PC-9 (cell line): Measurements from ENCODE around the gene TBC1D14. TPM values are rescaled to one million over a fixed set of nuclear protein-coding genes. Genes with fewer than 3 reads are reported as not detected.

Experiments used
- BruUV-seq: library from RNA; stranded (reverse); fragments of 400-500 nt; replicated peaks from 2 replicates; lab custom pipeline; 2021; lab: Mats Ljungman, UMichigan
- CTCF ChIA-PET: fragments of 300-600 bp; sonication (Branson Sonifier 250); formaldehyde crosslinking; loops from one replicate; lab custom pipeline; 2022; ENCODE audit warnings: antibody characterized with exemption; lab: Charles Lee
- POLR2A ChIA-PET: fragments of 300-600 bp; sonication (Branson Sonifier 250); formaldehyde crosslinking; loops from one replicate; lab custom pipeline; 2022; ENCODE audit warnings: antibody characterized with exemption; ENCODE audit not compliant: unreplicated experiment; lab: Charles Lee
- DNase-seq, 2 experiments: peaks; one replicate each; pipeline versions ENCODE4 v3.0.0 to v3.0.0-alpha.2; 2015 to 2022; ENCODE audit warnings: mixed read lengths in 1 of 2
- H2AFZ ChIP-seq: fragments of 200-600 bp; sonication (generic); 2 replicates; pipeline ENCODE4 v1.8.1; 2017; ENCODE audit warnings: antibody characterized with exemption
- H3F3A ChIP-seq: fragments of 200-600 bp; sonication (generic); 2 replicates; pipeline ENCODE4 v1.8.1; 2017; ENCODE audit warnings: antibody characterized with exemption, mild to moderate bottlenecking, low read depth; ENCODE audit not compliant: insufficient read depth
- H3K27ac ChIP-seq: fragments of 200-600 bp; sonication (generic); 2 replicates; pipeline ENCODE4 v1.6.1; 2016; ENCODE audit warnings: mixed run types
- H3K27me3 ChIP-seq: fragments of 200-600 bp; sonication (generic); 2 replicates; pipeline ENCODE4 v1.6.1; 2016; ENCODE audit warnings: low read depth, mixed run types; ENCODE audit not compliant: insufficient read depth
- H3K36me3 ChIP-seq: fragments of 200-600 bp; sonication (generic); 2 replicates; pipeline ENCODE4 v1.6.1; 2016; ENCODE audit warnings: low read depth, mixed run types
- H3K4me1 ChIP-seq: fragments of 200-600 bp; sonication (generic); replicated peaks from 2 replicates; pipeline ENCODE4 v1.6.1; 2016; ENCODE audit warnings: mixed run types; ENCODE audit not compliant: insufficient read depth
- H3K4me2 ChIP-seq: fragments of 200-600 bp; sonication (generic); 2 replicates; pipeline ENCODE4 v1.6.1; 2017; ENCODE audit warnings: mixed run types
- H3K4me3 ChIP-seq: fragments of 200-600 bp; sonication (generic); 2 replicates; pipeline ENCODE4 v1.6.1; 2016; ENCODE audit warnings: mixed run types
- H3K79me2 ChIP-seq: fragments of 200-600 bp; sonication (generic); 2 replicates; pipeline ENCODE4 v1.6.1; 2017; ENCODE audit warnings: low read depth, mixed run types
- H3K9me2 ChIP-seq: fragments of 200-600 bp; sonication (generic); 2 replicates; pipeline ENCODE4 v1.8.1; 2017; ENCODE audit warnings: mild to moderate bottlenecking; ENCODE audit not compliant: insufficient read depth
- H3K9me3 ChIP-seq: fragments of 200-600 bp; sonication (generic); 2 replicates; pipeline ENCODE4 v1.8.1; 2016; ENCODE audit warnings: low read depth; ENCODE audit not compliant: insufficient read depth
- H4K20me1 ChIP-seq: fragments of 200-600 bp; sonication (generic); 2 replicates; pipeline ENCODE4 v1.8.1; 2017; ENCODE audit not compliant: insufficient read depth
- EZH2 ChIP-seq: fragments of 200-600 bp; sonication (generic); IDR thresholded peaks from 2 replicates; pipeline ENCODE4 v1.8.0; 2017; ENCODE audit warnings: antibody characterized with exemption, low read depth
- intact Hi-C: fragments of 100-400 bp; cut with micrococcal nuclease; formaldehyde crosslinking; loops from one replicate; pipeline ENCODE4 v1.10.0; 2022; ENCODE audit not compliant: unreplicated experiment
- total RNA-seq: library from RNA; stranded (reverse); gene quantifications from 2 replicates; pipeline ENCODE4 v1.2.3, GENCODE V29; 2021
- TF ChIP-seq, protein P1 (sequence below): fragments of 200-600 bp; sonication (generic); conservative IDR thresholded peaks from 2 replicates; pipeline ENCODE4 v1.6.1; 2017; ENCODE audit warnings: mixed run types, antibody characterized with exemption, mild to moderate bottlenecking, moderate library complexity

The TBC1D14 gene
- total RNA-seq, 1 experiment from 2014 or later: 46.2 TPM

GRCh38 chr4:7016086-7016485 lies 106.5 kb downstream of the TBC1D14 start:
- CTCF ChIA-PET: interaction anchor here (0.5 kb wide), 1 partner anchor 21 kb away, joined by 4 read pairs; no protein-coding TSS in a partner anchor
- no peak overlapping the region for H3K27ac ChIP-seq
- no peak overlapping the region for H2AFZ ChIP-seq
- H3K36me3 ChIP-seq: no peaks in the 10 kb centered on the region
- H3K4me1 ChIP-seq: 0 out of 2 replicates have a peak, but pooled peaks cover 3% of the 10 kb centered on the region
- H3K27me3 ChIP-seq: no peaks in the 10 kb centered on the region
- no peak for TF ChIP-seq EZH2
- TF ChIP-seq, protein P1, sequence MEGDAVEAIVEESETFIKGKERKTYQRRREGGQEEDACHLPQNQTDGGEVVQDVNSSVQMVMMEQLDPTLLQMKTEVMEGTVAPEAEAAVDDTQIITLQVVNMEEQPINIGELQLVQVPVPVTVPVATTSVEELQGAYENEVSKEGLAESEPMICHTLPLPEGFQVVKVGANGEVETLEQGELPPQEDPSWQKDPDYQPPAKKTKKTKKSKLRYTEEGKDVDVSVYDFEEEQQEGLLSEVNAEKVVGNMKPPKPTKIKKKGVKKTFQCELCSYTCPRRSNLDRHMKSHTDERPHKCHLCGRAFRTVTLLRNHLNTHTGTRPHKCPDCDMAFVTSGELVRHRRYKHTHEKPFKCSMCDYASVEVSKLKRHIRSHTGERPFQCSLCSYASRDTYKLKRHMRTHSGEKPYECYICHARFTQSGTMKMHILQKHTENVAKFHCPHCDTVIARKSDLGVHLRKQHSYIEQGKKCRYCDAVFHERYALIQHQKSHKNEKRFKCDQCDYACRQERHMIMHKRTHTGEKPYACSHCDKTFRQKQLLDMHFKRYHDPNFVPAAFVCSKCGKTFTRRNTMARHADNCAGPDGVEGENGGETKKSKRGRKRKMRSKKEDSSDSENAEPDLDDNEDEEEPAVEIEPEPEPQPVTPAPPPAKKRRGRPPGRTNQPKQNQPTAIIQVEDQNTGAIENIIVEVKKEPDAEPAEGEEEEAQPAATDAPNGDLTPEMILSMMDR: no peak
- DNase-seq: no peak
- POLR2A ChIA-PET: no interaction called here
- H3F3A ChIP-seq: peaks cover under 1% of the 10 kb centered on the region; the same call in 1 of the 2 replicates
- no peaks in the 10 kb centered on the region for H3K9me3 ChIP-seq
- intact Hi-C loops: no loop called here
- no peaks in the 10 kb centered on the region for H3K9me2 ChIP-seq
- H3K4me2 ChIP-seq: no peak overlapping the region
- no peaks in the 10 kb centered on the region for H4K20me1 ChIP-seq
- H3K79me2 ChIP-seq: no peaks in the 10 kb centered on the region
- no TSS peak for BruUV-seq
- H3K4me3 ChIP-seq: no peak overlapping the region

GRCh38 chr4:7016512-7016911 lies 106.9 kb downstream of the TBC1D14 start:
- Histone ChIP-seq H3K4me2 (no peak overlapping the region), H3K36me3 (no peaks in the 10 kb centered on the region), H3K79me2 (no peaks in the 10 kb centered on the region), H4K20me1 (no peaks in the 10 kb centered on the region), H3F3A (peaks cover 5% of the 10 kb centered on the region), H3K27ac (no peak overlapping the region), H3K9me2 (no peaks in the 10 kb centered on the region), H3K9me3 (no peaks in the 10 kb centered on the region), H3K4me1 (peaks cover 7% of the 10 kb centered on the region), H3K4me3 (no peak overlapping the region), H3K27me3 (no peaks in the 10 kb centered on the region), H2AFZ (no peak overlapping the region)
- intact Hi-C loops: no loop called here
- CTCF ChIA-PET: interaction anchor here (0.5 kb wide), 1 partner anchor 20 kb away, joined by 4 read pairs; no protein-coding TSS in a partner anchor
- POLR2A ChIA-PET: no interaction called here
- TF ChIP-seq EZH2: no peak
- TF ChIP-seq, protein P1: no peak
- no TSS peak for BruUV-seq
- DNase-seq: no peak

GRCh38 chr4:7017446-7018048 lies 107.9 kb downstream of the TBC1D14 start:
- Histone ChIP-seq H3K4me3 (no peak overlapping the region), H3K9me2 (no peaks in the 10 kb centered on the region), H3K36me3 (no peaks in the 10 kb centered on the region), H3K9me3 (no peaks in the 10 kb centered on the region), H3K27me3 (no peaks in the 10 kb centered on the region), H3F3A (peaks cover 15% of the 10 kb centered on the region), H2AFZ (no peak overlapping the region), H4K20me1 (no peaks in the 10 kb centered on the region), H3K27ac (no peak overlapping the region), H3K4me2 (no peak overlapping the region), H3K79me2 (no peaks in the 10 kb centered on the region), H3K4me1 (peaks cover 16% of the 10 kb centered on the region)
- DNase-seq: no peak
- BruUV-seq: no TSS peak
- ChIA-PET POLR2A (no interaction called here), CTCF (no interaction called here)
- intact Hi-C loops: no loop called here
- TF ChIP-seq EZH2: no peak
